K562 (cell line): ENCODE measurements around the gene NUDT2. TPM values are rescaled to one million over a fixed set of nuclear protein-coding genes. Genes with fewer than 3 reads are reported as not detected.

Source experiments
- BCLAF1 ChIP-seq, 2 experiments: fragments of 450-650 bp in 1 of 2; IDR thresholded peaks; 2 replicates each; pipeline ENCODE4 v1.6.1; 2011 to 2017; ENCODE audit warnings: low read depth in 2 of 2, antibody characterized with exemption in 1 of 2, borderline replicate concordance in 1 of 2, low read length in 1 of 2, mild to moderate bottlenecking in 1 of 2, mixed read lengths in 1 of 2; ENCODE audit not compliant: control insufficient read depth in 1 of 2
- E2F5 ChIP-seq: sonication (generic); formaldehyde crosslinking; IDR thresholded peaks from 2 replicates; pipeline ENCODE4 v1.8.0; 2022; ENCODE audit warnings: mild to moderate bottlenecking, missing genetic modification reagents
- ETV5 ChIP-seq: sonication (generic); formaldehyde crosslinking; IDR thresholded peaks from 2 replicates; pipeline ENCODE4 v1.4.0; 2020; ENCODE audit warnings: low read depth, mild to moderate bottlenecking, missing genetic modification reagents
- HDAC1 ChIP-seq, 2 experiments: fragments of 450-650 bp; IDR thresholded peaks; 2 replicates each; pipeline ENCODE4 v1.6.1; 2016 to 2017; ENCODE audit warnings: inconsistent platforms in 1 of 2, mild to moderate bottlenecking in 1 of 2, moderate library complexity in 1 of 2
- JUND ChIP-seq, 2 experiments: IDR thresholded peaks; 2 replicates in 1 of 2; 3 replicates in 1 of 2; pipeline ENCODE4 v1.6.1; 2011; ENCODE audit warnings: borderline replicate concordance in 2 of 2, low read depth in 2 of 2, low read length in 2 of 2, improper control_type of control experiment in 1 of 2, missing biosample characterization in 1 of 2, missing genetic modification characterization in 1 of 2, missing genetic modification reagents in 1 of 2
- KLF6 ChIP-seq: fragments of 250-450 bp; sonication (Bioruptor Pico); IDR thresholded peaks from 2 replicates; pipeline ENCODE4 v1.4.0; 2020; ENCODE audit warnings: mild to moderate bottlenecking, moderate library complexity, borderline replicate concordance
- MBD1 ChIP-seq: fragments of 250-450 bp; sonication (Bioruptor Pico); IDR thresholded peaks from 2 replicates; pipeline ENCODE4 v1.8.0; 2022; ENCODE audit warnings: inconsistent platforms
- MLLT1 ChIP-seq, 2 experiments: fragments of 450-650 bp; IDR thresholded peaks; 2 replicates each; pipeline ENCODE4 v1.6.1; 2016
- MYC ChIP-seq, 2 experiments: fragments of 250-450 bp in 1 of 2; sonication (Bioruptor Pico) in 1 of 2; IDR thresholded peaks; 2 replicates each; pipeline versions ENCODE4 v1.5.1 to v1.6.1; 2012 to 2021; ENCODE audit warnings: low read depth in 2 of 2, borderline replicate concordance in 1 of 2, improper control_type of control experiment in 1 of 2, low read length in 1 of 2, mild to moderate bottlenecking in 1 of 2, moderate library complexity in 1 of 2
- PURB ChIP-seq: sonication (generic); formaldehyde crosslinking; IDR thresholded peaks from 2 replicates; pipeline ENCODE4 v1.9.0; 2021; ENCODE audit warnings: low read depth, mild to moderate bottlenecking, missing genetic modification reagents
- SOX6 ChIP-seq: fragments of 450-650 bp; IDR thresholded peaks from 2 replicates; pipeline ENCODE4 v1.6.1; 2014; ENCODE audit warnings: mild to moderate bottlenecking
- STAT6 ChIP-seq: sonication (generic); formaldehyde crosslinking; IDR thresholded peaks from 2 replicates; pipeline ENCODE4 v1.8.1; 2023; ENCODE audit warnings: mild to moderate bottlenecking, missing genetic modification reagents
- TAL1 ChIP-seq: fragments of 450-650 bp; IDR thresholded peaks from 2 replicates; pipeline ENCODE4 v1.6.1; 2016; ENCODE audit warnings: mild to moderate bottlenecking
- ZBTB26 ChIP-seq: fragments of 450-650 bp; formaldehyde crosslinking; IDR thresholded peaks from 2 replicates; pipeline ENCODE4 v1.4.0; 2022; ENCODE audit warnings: missing genetic modification characterization
- polyA plus RNA-seq, 8 experiments: library from polyadenylated mRNA; depleted of rRNA in 4 of 8; stranded (reverse) in 5 of 8; unstranded in 3 of 8; fragments of >200 nt; fragmentation: Nextera tagmentation in 2 of 8; fragmentation: Illumina TruSeq in 1 of 8; extraction: Ambion mirVana in 2 of 8; extraction: Trizol in 1 of 8; gene quantifications; 2 replicates each; pipeline versions ENCODE4 v1.2.1 to v1.2.3, GENCODE V29; 2011 to 2014; ENCODE audit warnings: inconsistent platforms in 1 of 8, missing spikeins in 1 of 8
- total RNA-seq, 7 experiments: library from RNA; depleted of rRNA in 6 of 7; stranded (reverse); fragments of >200 nt in 6 of 7; fragmentation: Illumina TruSeq in 2 of 7; extraction: Trizol in 2 of 7; gene quantifications; 2 replicates each; pipeline versions ENCODE4 v1.2.1 to v1.2.3, GENCODE V29; 2011 to 2021; ENCODE audit warnings: low replicate concordance in 1 of 7

NUDT2 gene
- total and polyA plus RNA-seq, 9 of the 15 experiments (the other 6 are each of a cell fraction or from before 2014, with no cell fraction given), result 11.5 to 28.1 (median 19.0) TPM

GRCh38 chr9:34379334-34380033, 50.1 kb downstream of the NUDT2 start (continued):
- TF ChIP-seq MLLT1 (IDR thresholded peaks at IDR 0.05), result no peak
- TF ChIP-seq JUND (IDR thresholded peaks at IDR 0.05; ENCODE audit: borderline replicate concordance, low read depth, low read length), result no peak
- TF ChIP-seq JUND (tag; IDR thresholded peaks at IDR 0.05; ENCODE audit: borderline replicate concordance, low read depth, low read length), result no peak
- no peak for TF ChIP-seq E2F5 (CRISPR knock-in tag)
- no peak for TF ChIP-seq MBD1 (CRISPR knock-in tag)
- TF ChIP-seq TAL1, result no peak
- TF ChIP-seq ETV5 (CRISPR knock-in tag), result no peak
- TF ChIP-seq HDAC1 (IDR thresholded peaks at IDR 0.05), result no peak
- TF ChIP-seq KLF6, result no peak
- no peak for TF ChIP-seq PURB (CRISPR knock-in tag)
- TF ChIP-seq BCLAF1 (IDR thresholded peaks at IDR 0.05; ENCODE audit: borderline replicate concordance in 1 of 2, control insufficient read depth in 1 of 2, low read depth in 2 of 2, low read length in 1 of 2), result no peak
- TF ChIP-seq MYC (IDR thresholded peaks at IDR 0.05; ENCODE audit: low read depth, low read length), result no peak
- no peak for TF ChIP-seq MYC (CRISPR knock-in tag; IDR thresholded peaks at IDR 0.05; ENCODE audit: borderline replicate concordance, low read depth)
- no peak for TF ChIP-seq ZBTB26
- no peak for TF ChIP-seq STAT6 (CRISPR knock-in tag)
- no peak for TF ChIP-seq SOX6
